Left hindlimb (tissue), 1 donor: ENCODE results near the gene NRTN.

Experiments
- DNase-seq: peaks from one replicate; pipeline ENCODE4 v3.0.0-alpha.2; 2018

The NRTN gene

DNA sequence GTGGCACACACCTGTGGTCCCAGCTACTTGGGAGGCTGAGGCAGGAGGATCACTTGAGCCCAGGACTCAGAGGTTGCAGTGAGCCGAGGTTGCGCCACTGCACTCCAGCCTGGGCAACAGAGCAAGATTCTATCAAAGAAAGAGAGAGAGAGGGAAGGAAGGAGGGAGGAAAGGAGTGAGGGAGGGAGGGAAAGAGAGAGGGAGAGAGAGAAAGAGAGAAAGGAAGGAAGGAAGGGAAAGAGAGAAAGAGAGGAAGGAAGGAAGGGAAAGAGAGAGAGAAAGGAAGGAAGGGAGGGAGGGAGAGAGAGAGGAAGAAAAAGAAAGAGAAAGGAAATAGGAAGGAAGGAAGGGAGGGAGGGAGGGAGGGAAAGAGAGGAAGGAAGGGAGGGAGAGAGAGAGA lies 12.4 kb downstream of the NRTN start:
- DNase-seq = no peak

GRCh38 chr19:5818594-5818993 lies 13.7 kb downstream of the NRTN start:
- DNase-seq = no peak

DNA sequence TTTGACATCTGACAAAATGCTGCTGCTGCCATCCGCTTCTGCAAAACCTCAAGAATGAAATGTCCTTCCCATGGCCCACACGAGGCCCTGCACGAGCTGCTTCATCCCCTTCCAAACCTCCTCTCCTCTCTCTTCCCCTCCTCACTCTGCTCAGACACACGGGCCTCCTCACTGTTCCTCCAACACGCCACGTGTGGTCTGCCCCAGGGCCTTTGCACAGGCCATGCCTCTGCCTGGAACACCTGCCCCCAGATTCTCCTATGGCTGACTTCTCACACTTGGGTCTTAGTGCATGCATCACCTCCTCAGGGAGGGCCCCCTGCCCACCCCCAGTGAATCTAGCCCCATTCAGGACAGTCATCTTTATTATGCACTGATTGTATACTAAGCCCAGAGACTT lies 15.9 kb downstream of the NRTN start:
- no peak for DNase-seq

GRCh38 chr19:5821521-5822180 lies 16.8 kb downstream of the NRTN start:
- DNase-seq = no peak

DNA sequence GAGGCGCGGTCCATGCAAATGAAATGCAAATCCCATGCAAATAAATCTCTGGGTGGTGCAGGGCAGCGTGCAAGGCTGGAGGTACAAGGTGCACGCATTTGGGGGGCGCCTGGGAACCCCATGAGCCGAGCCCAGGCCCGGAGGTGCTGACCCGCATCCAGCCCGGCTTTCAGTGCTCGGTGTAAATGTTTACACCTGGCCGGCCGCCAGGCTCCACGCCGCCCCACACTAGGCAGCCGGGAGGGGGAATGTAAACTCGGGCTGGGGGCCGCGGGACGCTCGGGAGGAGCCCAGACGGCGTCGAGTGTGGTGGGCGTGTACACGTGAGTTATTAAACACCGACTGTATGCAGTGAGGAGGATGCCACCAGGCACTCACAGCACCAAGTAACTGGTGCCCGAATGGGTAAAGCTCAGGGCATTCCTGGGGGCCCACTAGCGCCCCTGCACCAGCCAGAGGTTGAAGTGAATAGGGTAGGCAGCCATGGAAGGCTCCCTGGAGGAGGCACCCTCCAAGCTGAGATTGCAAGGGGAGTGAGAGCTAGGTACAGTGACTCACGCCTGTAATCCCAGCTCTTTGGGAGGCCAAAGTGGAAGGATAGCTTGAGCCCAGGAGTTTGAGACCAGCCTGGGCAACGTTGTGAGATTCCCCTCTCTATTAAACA lies 17.4 kb downstream of the NRTN start:
- DNase-seq = no peak

DNA sequence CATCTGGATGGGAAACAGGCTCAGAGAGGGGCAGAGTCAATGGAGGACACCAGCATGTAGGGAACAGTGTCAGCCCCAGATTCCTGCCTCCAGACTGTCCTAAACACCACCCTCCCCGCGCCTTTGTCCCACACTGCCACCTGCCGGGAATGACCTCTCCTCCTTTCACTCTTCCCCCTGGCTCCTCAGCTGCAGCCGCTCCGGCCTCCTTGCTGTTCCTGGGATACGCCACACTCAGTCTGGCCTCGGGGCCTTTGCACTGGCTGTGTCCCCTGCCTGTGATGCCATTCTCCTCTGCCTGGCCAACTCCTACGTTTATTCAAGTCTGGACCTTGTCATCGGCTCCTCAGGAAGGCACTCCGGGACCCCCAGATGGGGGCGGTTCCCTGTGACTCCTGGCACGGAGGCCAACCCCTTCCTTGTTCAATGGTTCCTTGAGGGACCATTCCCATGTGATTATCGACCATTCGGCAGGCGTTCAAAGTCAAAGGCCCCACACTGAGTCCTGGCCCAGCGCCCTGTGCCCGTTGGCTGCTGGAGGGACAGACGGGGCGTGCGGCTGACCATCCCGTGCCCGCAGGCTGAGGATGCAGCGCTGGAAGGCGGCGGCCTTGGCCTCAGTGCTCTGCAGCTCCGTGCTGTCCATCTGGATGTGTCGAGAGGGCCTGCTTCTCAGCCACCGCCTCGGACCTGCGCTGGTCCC lies 18.9 kb downstream of the NRTN start:
- no peak for DNase-seq

DNA sequence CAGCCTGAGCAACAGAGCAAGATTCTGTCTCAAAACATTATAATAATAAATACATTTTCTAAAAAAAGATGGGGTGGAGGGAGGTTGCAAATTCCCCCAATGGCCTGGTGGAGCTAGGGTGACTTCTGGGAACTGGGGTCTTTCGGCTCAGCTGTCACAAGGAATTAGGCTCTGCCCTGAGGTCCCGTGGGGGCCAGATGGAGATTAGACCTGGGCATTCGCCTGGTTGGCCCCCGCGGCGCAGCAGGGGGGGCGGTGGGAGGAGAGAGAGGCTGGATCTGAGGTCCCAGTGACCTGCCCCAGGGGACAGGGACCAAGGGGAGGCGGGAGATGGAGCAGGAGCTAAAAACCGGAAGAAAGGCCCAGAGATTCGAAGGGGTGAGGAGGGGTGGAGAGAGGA lies 19.9 kb downstream of the NRTN start:
- DNase-seq = no peak

GRCh38 chr19:5825178-5825577 lies 20.3 kb downstream of the NRTN start:
- no peak for DNase-seq

DNA sequence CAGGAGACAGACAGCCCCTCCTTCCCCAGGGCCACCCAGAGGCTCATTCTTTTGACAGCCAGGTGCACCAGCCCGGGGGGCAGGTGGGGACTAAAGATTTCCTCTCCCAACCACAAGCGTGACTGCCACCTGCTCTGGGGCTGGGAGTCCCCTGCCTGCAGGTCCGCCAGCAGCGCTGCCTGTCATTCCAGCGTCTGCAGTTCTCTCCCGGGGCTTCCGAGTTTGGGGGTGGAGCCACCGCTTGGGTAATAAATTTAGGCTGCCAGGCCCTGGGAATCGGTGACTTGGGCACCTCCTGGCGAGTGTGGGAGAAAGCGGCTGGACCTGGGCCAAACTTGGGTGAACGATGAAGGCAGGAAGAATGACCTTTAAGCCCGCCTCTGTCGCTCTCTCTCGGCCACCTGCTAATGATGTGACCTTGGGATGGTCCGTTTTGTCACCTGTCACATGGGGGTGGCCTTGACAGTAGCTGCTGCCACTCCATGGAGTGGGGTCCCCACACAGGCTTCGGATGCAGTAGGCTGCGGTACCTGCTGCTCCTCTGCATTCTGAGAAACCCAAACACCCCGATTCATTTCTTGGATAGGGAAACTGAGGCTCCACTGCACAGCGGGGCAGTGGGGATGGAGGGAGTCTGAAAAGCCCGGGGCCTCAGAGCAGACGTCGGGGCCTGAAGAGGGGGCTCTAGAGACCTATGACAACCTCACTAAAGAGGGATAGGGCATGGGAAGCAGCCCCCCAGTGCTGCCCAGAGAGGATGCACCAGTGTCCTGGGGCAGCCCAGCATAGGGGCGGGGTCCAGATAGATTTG lies 21.9 kb downstream of the NRTN start:
- peak; percentile 67 for DNase-seq

DNA sequence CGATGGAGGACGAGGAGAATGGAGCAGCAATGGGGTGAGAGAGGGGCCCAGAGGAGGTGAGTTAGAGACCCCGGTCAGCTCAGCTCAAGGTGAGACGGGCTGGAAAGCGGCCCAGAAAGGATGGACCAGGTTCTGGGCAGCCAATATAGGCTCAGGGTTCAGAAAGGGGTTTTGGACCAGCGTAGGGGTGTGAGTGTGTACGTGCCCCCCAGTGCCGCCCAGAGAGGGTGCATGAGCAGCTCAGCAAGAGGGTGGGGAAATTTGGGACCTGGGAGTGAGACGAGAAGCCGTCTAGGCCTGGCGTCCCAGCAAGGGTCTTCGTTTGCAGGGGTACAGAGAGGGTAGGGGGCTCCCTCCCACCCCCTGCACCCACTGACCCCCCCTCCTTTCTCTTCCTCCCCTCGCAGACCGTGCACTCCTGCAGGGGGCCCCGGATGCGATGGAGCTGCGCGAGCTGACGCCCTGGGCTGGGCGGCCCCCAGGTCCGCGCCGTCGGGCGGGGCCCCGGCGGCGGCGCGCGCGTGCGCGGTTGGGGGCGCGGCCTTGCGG lies 22.5 kb downstream of the NRTN start:
- DNase-seq = no peak

- peak; percentile 97 for DNase-seq
Observed at GRCh38 chr19:5827891-5828660, 23.2 kb downstream of the NRTN start.

GRCh38 chr19:5828661-5829566 lies 24.0 kb downstream of the NRTN start:
- peak; percentile 71 for DNase-seq

DNA sequence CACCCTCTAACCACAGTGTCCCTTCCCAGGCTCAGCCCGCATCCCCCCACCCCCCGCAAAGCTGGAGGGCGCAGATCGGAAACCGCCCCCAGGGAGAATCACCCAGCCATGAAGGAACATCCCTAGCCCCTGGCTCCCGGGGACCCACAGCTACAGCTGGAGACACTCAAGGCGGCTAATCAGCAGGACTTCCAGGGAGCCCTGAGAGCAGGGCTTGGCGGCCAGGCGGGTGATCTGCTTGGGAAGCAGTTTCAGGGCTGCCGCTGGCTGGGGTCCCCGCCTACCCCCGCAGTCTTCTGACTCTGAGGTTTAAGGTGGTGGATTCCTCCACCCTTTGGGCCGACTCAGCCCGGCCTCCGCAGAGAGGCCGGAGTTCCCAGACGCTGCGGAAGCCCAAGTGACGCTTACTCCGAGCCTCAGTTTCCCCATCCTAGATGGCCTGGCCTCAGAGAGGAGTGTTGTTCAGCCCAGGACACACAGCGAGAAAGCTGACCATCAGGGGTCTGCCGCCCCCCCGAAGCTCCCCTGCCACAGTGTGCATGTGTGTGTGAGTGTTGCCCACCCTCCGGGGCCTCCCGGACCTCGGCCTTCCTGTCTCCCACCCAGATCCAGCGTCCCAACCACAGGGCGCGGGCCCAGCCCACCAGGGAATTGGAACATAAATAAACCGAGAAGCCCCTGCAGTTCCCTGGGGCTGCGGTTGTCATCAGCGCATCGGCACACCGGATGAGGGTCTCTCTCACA lies 24.9 kb downstream of the NRTN start:
- DNase-seq = no peak

DNA sequence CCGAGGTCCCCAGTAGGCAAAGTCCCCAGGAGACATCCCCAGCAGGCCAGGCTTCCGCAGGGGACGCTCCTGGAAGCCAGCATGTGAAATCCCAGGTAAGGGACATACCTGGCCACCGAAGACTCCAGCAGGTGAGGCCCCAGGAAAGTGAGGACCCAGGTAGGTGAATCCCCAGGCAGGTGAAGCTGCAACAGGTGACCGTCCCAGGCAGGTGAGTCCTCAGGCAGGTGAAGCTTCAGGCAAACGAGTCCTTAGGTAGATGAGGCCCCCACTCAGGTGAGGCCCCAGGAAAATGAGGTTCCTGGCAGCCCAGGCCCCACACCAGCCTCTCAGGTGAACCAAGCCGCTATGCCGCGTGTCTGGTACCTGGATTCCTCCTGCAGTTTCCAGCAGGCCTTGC lies 26.3 kb downstream of the NRTN start:
- no peak for DNase-seq

GRCh38 chr19:5832061-5832460 lies 27.2 kb downstream of the NRTN start:
- no peak for DNase-seq

DNA sequence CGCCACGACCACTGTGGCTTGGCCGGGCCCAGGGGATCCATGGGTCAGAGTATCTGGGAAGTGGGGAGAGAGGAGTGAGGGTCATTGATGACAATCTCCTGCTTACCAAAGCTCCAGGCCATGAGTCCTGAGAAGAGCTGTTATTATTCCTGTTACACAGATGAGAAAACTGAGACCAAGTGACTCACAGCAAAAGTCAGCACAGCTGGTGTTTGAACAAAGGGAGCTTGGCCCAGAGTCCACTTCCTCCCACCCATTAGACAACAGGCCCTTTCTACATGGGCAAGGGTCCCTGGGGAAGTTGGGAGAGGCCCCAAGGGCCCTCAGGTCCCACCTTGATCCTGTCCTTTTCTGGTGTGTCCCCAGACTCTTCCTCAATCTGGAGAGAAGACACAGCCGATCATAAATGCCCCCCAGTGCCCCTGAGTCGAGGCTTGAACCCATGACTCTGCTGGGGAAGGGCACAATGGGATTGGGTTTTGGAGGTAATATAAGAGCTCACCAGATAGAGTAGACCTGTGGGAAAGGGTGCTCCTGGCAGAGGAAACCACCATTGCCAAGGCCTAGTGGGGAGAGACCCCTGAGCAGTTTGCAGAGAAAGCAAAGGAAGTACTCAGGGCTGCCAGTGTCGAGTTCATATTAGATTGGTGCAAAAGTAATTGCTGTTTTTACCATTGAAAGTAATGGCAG lies 27.8 kb downstream of the NRTN start:
- no peak for DNase-seq

- DNase-seq = no peak
Observed at GRCh38 chr19:5837761-5838352, 33.0 kb downstream of the NRTN start.

DNA sequence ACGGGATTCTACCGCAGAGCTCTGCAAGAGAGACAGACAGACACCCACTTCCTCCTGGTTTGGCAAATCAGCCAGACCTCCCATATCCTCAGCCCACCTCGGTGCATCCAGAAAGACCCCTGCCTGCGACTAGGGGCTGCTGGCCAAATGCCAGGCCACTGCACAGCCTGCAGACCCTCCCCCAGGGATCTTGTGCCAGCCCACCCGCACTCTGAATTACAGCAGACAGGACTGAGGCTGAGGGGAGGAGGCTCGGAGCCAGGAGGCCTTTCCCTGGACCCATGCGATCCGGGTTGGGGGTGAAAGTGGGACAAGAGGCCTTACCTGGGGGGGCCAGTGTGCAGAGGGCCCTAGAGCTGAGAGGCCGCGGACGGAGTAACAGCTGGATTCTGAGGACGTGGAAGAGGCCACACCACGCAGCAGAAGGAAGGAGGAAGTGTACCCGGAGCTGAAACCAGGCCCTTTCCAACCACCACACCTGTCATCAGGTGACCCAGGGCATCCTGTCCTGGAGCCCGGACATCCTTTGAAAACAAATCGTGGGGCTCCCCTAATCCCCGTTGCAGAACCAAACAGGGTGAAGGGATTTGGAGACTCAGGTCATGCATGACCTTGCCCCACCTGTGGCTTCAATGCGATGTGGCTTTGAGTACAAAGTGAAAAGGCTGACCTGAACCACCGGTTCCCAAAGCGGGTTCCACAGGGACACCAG lies 33.6 kb downstream of the NRTN start:
- DNase-seq = no peak
